ENCODE measurements around the gene HELB.

HELB gene

DNA sequence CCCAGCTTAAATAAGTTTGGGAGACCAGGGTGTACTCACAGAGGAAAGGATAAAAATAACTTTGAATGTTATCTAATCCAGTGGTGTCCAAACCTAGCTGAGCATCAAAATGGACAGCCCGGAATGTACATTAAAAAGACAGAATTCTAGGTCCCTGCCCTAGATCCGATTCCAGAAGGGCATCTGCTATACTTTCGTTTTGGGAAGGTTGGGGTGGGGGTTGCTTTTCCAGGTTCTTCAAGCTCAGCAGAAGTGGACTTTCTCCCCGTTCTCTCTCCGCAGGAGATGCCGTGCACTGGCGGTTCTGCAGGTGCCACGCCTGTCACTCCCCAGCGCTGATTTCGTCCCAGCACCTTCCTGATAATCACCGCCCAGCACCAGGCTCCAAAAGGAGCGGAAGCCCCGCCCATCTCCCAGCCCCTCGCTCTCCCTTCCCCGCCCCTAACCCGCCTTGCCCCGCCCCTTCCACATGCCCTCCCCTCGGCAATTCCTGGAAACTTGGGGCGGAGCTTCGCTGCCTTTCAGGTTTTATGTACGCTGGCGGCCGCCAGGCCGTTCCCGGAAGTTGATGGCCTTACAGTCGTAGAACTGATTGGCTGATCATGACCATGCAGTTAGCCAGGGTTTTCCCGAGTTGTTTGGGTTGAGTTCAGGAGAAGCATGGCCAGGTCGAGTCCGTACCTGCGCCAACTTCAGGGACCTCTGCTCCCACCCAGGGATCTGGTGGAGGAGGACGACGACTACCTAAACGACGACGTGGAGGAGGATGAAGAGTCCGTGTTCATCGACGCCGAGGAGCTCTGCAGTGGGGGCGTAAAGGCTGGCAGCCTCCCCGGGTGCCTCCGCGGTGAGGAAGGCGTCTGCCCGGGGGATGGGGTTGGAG is at the start of gene HELB:
HELB (plus strand) TSS at position 550 of the 883 bp plus-strand sequence; CDS start at position 661, 111 bp downstream.
- DNase-seq (ENCODE audit: low spot score) = peak; percentile 97

DNA sequence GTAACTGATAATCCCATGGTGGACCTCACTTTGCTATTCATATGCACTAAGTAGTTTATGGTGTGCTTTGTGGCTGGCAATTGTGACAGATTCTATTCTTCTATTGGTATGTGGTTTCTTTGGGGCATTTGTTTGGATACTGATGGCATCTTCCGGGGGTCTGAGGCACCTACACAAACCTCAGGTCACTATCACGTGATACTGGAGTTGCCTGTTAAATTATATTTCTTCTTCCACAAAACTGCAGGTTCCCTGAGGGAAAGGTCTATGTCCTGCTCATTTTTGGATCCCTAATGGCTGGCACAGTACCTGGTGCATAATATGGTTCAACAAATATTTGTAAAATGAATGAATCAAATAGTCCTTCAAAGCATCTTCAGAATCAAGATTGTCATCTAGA is 49.5 kb upstream of the HELB start:
- DNase-seq (ENCODE audit: low spot score) = no peak

DNA sequence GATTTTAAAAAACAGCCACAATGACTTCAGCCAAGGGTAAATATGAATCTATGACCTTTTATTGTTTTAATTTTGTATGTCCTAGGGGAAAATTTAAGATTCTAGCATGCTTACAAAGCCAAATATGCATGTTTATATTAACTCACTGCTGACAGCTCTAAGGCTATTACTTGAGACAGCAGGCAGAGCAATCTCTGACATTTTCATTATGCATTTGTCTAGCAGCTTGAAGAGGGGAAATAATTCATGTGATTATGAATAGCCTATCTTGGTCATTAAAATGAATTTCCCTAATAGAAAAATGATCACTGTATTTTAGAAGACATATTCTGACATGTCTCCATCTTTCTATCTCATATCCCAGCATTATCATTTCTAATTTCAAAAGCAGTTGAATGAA is 46.6 kb upstream of the HELB start:
- no peak for DNase-seq (ENCODE audit: low spot score)

DNA sequence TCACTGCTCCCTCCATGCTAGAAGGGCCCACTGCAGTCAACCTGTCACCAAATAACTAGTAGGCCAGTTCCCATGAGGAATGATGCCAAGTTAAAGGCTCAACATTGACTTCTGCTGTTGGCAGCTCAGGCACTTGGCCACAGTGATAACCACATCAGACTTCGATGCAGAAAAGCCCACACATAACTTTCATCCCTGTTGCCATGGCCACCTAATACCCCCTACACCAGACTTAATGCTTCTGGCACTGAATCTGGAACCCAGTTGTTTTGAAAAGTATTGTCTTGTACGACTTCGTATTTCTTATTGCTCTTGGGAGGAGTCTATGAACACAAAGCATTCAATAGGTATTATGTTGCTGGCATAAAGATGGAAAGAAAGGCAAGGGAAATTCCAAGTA is 44.3 kb upstream of the HELB start:
- DNase-seq (ENCODE audit: low spot score) = no peak

DNA sequence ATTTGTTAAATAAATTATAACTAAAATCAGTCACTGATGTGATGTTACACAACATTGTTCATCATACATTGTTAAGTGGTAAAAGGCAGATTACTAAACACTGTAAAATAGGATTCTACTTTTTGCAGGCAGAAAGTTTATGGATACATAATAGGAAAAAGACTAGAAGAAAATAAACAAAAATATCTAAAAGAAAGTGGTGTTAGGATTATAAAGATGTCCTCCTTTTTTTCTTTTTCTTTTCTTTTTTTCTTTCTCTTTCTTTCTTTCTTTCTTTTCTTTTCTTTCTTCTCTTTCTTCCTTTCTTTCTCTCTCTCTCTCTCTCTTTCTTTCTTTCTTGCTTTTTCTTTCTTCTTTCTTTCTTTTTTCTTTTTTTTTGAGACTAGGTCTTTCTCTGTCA is 39.6 kb upstream of the HELB start:
- no peak for DNase-seq (ENCODE audit: low spot score)

DNA sequence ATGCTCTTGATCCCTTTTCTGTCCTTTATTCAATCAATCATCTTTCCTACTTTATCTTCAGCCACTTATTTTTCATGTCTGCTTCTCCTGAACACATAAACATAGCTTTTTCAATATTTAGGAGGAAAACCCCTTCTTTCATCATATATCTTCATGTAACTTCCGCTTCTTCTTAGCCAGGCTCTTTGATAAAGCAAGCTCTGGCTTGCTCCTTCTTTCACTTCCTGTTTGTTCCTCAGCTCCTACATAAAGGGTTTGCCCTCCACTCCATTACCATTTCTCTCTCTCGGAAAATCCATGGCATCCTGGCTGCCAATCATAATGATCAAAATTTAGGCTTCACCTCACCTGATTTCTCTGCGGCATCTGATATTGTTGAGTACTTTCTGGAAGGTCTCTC is 33.7 kb upstream of the HELB start:
- DNase-seq (ENCODE audit: low spot score) = no peak

DNA sequence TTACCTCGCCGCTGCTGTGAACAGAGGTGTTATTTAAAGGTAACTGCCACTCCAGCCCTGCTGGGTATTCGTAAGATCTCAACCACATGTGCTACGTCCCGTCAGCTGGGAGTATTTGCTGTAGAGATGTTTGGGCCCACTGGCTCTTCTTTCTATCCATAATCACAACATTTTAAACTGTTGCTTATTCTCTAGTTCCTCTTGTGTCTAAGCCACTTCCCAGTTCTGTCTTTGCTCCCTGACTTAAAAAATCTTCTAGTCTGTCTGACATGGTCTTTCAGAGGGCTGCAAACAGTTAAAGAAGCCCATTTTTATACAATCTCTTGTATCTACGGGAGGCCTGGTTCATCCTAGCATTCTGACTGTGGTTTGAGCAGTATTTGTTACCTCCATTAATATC is 33.2 kb upstream of the HELB start:
- no peak for DNase-seq (ENCODE audit: low spot score)

DNA sequence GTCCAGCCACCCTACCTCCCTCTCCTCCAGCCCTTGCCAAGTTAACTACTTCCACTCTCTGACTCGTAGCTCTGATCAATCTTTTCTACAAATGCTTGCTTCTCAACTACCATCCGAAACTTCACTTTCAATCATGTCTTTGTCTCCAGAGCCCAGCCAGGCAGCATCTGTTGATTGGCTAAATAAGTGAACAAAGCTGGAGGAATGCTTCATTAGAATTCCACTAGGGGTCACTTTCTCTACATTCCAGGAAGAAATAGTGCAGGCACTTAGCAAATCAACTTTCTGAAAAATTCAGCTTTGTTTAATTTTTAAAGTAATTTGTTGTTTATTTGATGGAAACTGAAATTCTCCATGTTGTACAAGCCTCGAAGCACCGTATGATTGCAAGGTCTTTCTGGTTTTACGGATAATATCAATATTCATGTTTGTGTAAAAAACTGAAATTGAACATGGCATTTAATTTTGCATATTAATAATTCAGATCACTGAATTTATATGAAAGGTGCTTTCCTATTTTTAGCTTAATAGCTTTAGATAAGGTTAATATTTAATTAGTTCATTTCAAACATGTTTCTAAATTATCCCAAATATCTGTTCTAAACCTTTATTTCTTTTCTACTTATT is 32.4 kb upstream of the HELB start:
- DNase-seq (ENCODE audit: low spot score) = no peak

DNA sequence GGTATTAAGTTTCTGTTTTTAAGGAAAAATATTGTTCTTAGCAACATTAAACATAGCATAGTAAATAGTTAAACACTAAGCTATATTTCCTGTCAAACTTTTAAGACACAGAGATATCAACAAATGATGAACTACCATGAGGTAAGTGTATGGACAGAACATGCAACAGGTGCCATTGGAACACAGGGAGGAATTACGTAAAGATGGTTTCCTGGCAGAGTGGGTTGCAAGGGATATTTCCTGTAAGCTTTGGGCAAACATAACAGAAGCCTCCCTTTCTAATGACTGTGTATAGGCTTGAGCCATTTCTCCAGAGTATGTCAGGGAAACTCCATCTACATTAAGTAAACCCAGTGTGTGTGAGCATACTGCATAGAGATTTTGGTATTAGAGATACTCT is 31.7 kb upstream of the HELB start:
- no peak for DNase-seq (ENCODE audit: low spot score)

DNA sequence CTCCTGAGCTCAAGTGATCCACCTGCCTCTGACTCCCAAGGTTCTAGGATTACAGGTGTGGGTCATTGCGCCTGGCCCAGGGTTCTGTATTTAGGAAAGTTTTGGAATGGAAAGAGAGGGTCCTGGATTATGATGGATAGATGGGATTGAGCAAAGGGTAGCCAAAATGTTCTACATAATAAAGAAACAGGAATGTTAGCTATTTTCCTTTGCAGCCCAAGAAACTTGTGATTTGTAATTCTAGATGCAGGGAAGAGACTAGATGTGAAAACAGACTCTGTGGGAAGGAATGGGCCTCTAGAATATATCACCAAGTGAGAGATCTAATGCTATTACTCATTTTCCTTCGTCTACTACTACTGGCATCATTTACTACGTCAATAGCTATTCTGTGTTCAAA is 29.6 kb upstream of the HELB start:
- DNase-seq (ENCODE audit: low spot score) = no peak

DNA sequence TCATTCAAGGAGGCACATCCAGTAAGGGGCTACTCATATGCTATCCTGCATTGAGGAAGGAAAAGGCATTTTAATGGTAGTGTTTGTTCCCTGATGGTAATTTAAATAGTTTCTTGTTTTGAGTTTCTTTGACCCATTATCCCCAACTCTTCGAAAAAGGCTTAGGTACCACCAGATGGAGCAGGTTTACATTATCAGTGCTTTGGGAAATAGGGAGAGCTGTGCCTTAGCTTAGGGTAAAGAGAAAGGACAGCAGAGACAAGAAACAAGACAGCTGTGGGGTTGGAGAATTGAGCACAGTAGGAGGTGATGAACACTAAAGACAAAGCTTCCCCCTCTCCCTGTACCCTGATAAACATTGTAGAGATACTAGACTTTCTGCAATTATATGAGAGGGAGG is 29.1 kb upstream of the HELB start:
- DNase-seq (ENCODE audit: low spot score) = no peak

DNA sequence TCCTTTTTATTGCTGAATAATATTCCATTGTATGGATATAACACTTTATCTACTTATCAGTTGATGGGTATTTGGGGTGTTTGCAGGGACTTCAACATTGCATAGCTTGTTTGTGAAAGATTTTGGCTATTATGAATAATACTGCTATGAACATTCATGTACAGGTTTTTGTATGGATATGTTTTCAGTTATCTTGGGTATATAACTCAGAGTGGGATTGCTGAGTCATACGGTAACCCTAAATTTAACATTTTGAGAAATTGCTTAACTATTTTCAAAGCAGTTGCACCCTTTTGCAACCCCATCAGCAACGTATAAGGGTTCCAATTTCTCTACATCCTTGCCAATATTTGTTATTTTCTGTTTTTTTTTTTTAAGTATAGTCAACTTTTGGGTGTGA is 27.3 kb upstream of the HELB start:
- no peak for DNase-seq (ENCODE audit: low spot score)

DNA sequence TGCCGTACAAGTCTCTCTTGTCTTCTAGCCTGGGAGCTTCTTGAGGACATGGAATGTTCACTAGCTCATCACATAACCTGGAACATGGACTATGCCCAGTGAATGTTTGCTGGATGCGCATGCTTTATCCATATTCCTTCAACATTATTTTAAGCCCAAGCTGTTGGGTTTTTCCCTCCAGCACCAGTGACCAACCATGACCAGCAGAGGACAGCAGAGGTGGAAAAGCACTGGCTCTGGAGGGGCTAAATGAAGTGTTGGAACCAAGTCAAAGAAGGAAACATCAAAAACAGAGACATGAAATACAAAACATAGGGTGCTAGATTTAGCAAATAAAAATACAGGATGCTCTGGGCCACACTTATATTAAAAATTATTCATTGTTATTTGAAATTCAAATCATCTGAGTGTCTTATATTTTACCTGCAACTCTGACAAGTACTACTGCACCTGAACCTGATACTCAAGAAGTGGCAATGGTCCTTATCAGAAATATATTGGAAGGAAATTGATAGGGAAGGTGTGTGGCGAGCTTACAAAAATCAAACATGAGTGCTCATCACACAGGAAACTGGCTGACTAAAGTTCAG is 23.1 kb upstream of the HELB start:
- no peak for DNase-seq (ENCODE audit: low spot score)

DNA sequence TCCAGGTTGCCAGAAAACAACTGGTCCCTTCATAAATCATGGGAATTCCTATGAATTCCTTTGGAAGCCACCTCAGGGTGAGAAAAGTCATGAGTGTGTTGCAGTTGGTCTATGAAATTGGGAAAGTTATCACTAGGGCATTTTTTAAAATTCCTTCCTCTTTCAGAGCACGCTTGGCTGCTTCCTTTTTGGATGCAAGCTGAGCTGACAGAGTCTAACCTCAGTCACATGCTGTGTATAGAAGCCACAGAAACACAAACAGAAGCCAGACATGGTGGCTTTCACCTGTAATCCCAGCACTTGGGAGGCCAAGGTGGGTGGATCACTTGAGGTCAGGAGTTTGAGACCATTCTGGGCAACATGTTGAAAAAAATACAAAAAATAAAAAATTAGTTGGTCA is 21.7 kb upstream of the HELB start:
- no peak for DNase-seq (ENCODE audit: low spot score)

DNA sequence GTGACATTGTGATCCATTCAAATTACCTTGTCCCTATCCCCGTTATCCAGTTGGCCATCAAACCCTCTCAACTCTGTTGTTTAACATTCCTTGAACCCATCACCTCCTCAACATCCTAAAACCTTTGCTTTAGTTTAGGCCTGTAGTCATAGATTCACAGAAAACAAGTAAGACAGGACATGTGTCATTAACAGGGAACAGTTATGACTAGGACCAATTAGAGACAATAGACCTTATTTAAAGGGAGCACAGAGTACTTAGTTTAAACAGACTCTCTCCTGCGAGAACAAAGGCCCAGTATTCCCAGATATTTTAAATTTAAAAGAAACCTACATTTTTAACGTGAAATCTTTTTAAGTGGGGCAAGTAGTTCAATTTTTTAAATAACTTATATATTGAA is 20.0 kb upstream of the HELB start:
- no peak for DNase-seq (ENCODE audit: low spot score)

DNA sequence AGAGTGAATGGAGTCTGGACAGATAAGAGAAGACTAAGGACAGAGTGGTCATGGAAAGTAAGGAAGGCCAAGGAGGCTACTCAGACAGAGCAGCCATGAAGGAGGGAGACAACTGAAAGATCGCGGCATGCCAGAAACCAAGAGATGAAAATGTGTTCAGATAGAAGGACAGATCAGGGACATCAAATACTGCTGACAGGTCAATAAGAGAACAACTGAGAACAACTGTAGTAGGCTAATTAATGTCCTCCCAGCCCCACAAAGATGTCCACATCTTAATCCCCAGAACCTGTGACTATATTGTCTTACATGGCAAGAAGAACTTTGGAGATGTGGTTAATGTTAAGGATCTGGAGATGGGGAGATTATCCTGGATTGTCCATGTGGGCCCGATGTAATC is 15.0 kb upstream of the HELB start:
- DNase-seq (ENCODE audit: low spot score) = no peak

DNA sequence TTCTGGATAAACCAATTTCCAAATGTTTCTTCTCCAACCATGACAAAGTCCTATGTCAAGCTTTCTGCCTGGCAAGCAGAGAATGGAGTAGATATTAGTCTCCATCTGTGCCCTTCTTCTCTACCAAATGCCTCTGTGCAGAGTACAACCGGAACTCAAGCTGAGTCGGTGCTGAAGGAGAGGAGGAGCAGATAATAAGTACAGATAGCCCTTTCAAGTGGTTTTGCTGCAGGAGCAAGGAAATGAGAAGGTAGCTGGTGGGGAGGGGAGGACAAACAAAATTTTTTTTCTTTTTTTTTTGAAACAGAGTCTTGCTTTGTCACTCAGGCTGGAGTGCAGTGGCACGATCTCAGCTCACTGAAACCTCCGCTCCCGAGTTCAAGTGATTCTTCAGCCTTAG is 14.2 kb upstream of the HELB start:
- DNase-seq (ENCODE audit: low spot score) = no peak

DNA sequence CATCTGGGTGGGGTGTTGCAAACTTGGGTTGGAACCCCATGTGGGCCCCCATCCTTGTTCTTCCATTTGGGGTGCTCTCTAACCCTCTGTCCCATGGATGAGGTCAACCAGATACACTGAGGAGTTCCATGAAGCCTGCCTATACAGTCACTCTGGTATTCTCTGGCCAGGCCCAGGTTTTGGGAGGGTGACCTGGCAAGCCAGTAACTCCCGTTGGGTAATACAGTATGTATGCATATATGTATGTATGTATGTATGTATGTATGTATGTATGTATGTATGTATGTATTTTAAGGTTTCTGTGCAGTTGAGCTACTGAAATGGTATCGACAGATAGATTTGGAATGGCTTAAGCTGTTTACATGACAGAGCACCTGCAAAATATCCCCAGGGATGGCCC is 12.8 kb upstream of the HELB start:
- no peak for DNase-seq (ENCODE audit: low spot score)

DNA sequence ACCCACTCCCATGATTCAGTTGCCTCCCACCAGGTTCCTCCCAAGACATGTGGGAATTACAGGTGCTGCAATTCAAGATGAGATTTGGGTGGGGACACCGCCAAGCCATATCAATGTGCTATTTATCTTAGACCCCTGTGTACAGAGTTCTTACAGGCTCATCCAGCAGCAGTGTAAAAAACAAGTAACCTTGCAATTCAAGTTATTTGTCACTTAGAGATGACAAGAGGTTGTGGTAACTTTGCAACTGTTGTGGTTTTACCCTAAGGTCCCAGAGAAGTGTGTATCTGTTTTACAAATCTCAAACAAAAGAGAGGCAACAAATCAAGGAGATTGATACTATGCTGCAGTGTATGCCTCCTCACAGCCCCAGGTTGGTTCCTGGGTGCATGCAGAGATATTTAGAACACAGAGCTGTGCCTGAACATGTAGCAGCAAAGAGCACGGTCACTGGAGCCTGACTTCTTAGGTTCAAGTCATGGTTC is 11.5 kb upstream of the HELB start:
- no peak for DNase-seq (ENCODE audit: low spot score)

DNA sequence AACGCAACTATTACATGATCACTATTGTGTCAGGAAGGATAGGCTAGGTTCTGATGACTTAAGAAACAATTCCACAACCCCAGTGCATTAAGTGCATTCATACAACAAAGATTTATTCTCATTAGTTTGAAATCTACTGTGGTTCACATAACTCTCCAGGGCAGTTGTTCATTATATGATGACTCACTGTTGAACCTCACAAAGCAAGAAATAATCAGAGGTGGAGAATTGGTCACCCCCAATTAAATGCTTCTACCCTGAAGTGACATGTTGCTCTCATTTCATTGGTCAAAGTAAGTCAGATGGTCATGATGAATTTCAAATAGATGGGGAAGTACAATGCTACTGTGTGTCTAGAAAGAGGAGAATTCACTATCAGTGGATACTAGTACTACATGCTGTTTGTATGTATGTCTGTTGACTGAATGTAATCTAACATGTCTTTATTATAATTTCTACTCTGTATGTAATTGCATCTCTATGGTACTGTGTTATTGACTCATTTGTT is 6.1 kb upstream of the HELB start:
- no peak for DNase-seq (ENCODE audit: low spot score)

DNA sequence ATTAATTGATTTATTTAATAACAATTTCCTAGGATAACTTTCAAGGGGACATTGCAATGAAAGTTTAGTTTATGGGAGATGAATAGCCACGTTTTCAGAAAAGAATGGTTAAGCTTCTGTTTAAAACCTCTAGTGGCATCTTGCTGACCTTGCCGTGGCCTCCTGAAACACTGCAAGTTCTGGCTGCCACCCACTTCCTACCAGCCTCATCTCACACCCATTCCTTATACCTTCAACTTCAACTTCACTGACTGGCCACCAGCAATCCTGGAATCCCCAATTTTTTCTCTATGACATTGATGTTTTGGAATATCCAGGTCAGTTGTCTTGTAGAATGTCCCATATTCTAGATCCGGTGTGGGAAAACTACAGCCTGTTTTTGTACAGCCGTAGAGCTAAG is 5.2 kb upstream of the HELB start:
- no peak for DNase-seq (ENCODE audit: low spot score)

DNA sequence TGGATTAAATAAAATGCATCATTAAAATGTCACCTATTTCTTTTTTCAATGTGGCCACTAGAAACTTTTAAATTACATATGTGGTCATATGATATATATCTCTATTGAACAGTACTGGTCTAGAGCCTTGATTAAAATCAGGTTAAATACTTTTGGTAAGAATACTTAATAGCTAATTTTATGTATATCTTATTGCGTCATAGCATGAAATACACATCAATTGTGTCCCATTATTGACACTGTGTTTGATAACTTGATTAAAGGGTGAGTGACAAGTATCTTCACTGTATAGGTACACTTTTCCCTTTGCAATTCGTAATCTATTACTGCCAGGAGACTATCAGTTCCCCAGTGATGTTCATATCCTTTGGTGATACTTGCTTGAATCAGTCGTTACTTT is 4.4 kb upstream of the HELB start:
- no peak for DNase-seq (ENCODE audit: low spot score)

DNA sequence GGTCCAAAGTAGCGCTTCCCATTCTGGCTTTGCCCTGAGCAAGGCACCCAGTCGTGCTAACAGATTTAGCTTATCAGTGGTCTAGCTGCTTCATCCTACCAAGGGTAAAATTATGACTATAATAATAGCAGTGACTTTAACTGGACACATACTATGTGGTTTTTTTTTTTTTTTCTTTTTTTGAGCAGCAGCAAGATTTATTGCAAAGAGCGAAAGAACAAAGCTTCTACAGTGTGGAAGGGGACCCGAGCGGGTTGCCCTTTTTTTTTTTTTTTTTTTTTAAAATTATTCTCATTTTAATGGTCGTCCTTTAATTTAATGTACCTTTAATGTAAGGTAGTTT is 505 bp downstream of the HELB start:
- no peak for DNase-seq (ENCODE audit: low spot score)
